Measurements from ENCODE around the gene RSPH9. TPM values are rescaled to one million over a fixed set of nuclear protein-coding genes. Genes with fewer than 3 reads are reported as not detected.
"Not testable (repeated sequence)": the region's sequence is repeated elsewhere in the genome, so short reads cannot be mapped to it uniquely, and the experiment has no call there.

Gene RSPH9
- total and polyA plus RNA-seq, 11 donors: 0.09 to 0.50 (median 0.16) TPM; not detected in 3

DNA sequence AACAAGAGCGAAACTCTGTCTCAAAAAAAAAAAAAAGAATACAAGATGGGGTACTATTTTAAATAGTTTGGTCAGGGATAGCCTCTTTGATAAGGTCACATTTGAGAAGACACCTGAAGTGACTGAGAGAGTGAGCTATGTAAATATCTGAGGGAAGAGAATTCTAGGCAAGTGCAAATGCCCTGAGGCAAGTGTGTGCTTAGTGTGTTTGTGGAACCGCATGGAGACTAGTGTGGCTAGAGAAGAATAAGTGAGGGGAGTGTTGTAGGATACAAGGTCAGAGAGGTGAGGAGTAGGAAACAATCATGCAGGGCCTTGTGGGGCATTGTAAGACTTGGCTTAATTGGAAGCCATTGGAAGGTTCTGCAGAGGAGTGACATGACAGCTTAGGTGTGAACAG is 3.4 kb downstream of the RSPH9 start:
- no peaks in the 10 kb centered on the region for H3K27me3 ChIP-seq
- no peak overlapping the region for H3K27ac ChIP-seq
- WGBS, 4 donors: 93 to 98% (median 95%) methylated on average over 2 of the region's 2 CpGs
- TF ChIP-seq, protein P1, sequence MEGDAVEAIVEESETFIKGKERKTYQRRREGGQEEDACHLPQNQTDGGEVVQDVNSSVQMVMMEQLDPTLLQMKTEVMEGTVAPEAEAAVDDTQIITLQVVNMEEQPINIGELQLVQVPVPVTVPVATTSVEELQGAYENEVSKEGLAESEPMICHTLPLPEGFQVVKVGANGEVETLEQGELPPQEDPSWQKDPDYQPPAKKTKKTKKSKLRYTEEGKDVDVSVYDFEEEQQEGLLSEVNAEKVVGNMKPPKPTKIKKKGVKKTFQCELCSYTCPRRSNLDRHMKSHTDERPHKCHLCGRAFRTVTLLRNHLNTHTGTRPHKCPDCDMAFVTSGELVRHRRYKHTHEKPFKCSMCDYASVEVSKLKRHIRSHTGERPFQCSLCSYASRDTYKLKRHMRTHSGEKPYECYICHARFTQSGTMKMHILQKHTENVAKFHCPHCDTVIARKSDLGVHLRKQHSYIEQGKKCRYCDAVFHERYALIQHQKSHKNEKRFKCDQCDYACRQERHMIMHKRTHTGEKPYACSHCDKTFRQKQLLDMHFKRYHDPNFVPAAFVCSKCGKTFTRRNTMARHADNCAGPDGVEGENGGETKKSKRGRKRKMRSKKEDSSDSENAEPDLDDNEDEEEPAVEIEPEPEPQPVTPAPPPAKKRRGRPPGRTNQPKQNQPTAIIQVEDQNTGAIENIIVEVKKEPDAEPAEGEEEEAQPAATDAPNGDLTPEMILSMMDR (IDR thresholded peaks at IDR 0.05): no peak
- TF ChIP-seq POLR2A (IDR thresholded peaks at IDR 0.05): no peak
- DNase-seq (no peak), ATAC-seq (no peak)
- intact Hi-C loops (cut with DNase I): no loop called here
- no peaks in the 10 kb centered on the region for H3K9me3 ChIP-seq
- no peak overlapping the region for H3K4me3 ChIP-seq
- H3K4me1 ChIP-seq: peaks cover 0 to 15% (median 8%) of the 10 kb centered on the region in 12 donors
- peaks cover 0 to 3% (median 0%) of the 10 kb centered on the region in 9 donors for H3K36me3 ChIP-seq

- DNase-seq; ATAC-seq; H3K27me3 ChIP-seq; H3K9me3 ChIP-seq; intact Hi-C loops (cut with DNase I); H3K4me3 ChIP-seq; H3K4me1 ChIP-seq; H3K36me3 ChIP-seq: not testable (repeated sequence)
- WGBS, 4 donors: 92 to 97% (median 96%) methylated on average over 2 of the region's 2 CpGs
- peak overlapping the region in 7 of 12 donors; percentile 18 to 81 (median 50) for H3K27ac ChIP-seq
Observed at GRCh38 chr6:43652822-43653221, 8.0 kb downstream of the RSPH9 start.

GRCh38 chr6:43657221-43657802 is 12.5 kb downstream of the RSPH9 start:
- no peak for DNase-seq
- 80 to 85% (median 84%) methylated on average over 3 of the region's 3 CpGs for WGBS, 4 donors
- H3K36me3 ChIP-seq: peaks cover 0 to 10% (median 0%) of the 10 kb centered on the region in 9 donors
- H3K27ac ChIP-seq: no peak overlapping the region
- TF ChIP-seq, protein P1 (IDR thresholded peaks at IDR 0.05): peak in 1 of 12 donors; percentile 6
- no peak for TF ChIP-seq POLR2A (IDR thresholded peaks at IDR 0.05)
- no peaks in the 10 kb centered on the region for H3K27me3 ChIP-seq
- H3K4me1 ChIP-seq: no peaks in the 10 kb centered on the region
- peaks cover 0 to 16% (median 0%) of the 10 kb centered on the region in 12 donors for H3K9me3 ChIP-seq
- H3K4me3 ChIP-seq: no peak overlapping the region
- ATAC-seq: no peak
- intact Hi-C loops (cut with DNase I): no loop called here

DNA sequence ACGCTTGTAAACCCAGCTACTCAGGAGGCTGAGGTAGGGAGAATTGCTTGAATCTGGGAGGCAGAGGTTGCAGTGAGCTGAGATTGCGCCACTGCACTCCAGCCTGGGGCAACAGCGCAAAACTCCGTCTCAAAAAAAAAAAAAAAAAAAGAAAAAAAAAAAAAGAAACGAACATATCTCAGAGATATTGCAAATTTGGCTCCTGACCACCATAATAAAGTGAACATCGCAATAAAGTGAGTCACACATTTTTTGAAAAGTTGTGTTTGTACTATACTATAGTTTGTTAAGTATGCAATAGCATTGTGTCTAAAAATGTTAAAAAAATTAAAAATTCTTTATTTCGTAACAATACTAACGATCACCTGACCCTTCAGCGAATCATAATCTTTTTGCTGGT is 13.3 kb downstream of the RSPH9 start:
- ATAC-seq: no peak
- Histone ChIP-seq H3K27me3 (no peaks in the 10 kb centered on the region), H3K4me1 (no peaks in the 10 kb centered on the region), H3K27ac (no peak overlapping the region), H3K36me3 (peaks cover 0 to 10% (median 0%) of the 10 kb centered on the region in 9 donors), H3K9me3 (peaks cover 0 to 16% (median 0%) of the 10 kb centered on the region in 12 donors), H3K4me3 (no peak overlapping the region)
- no peak for TF ChIP-seq POLR2A (IDR thresholded peaks at IDR 0.05)
- TF ChIP-seq, protein P1 (IDR thresholded peaks at IDR 0.05): no peak
- 93 to 96% (median 94%) methylated on average over 9 of the region's 9 CpGs for WGBS, 4 donors
- DNase-seq: no peak
- intact Hi-C loops (cut with DNase I): no loop called here

GRCh38 chr6:43662948-43663347 is 18.1 kb downstream of the RSPH9 start:
- H3K4me3 ChIP-seq, H3K36me3 ChIP-seq, DNase-seq, ATAC-seq, H3K27me3 ChIP-seq, H3K27ac ChIP-seq: not testable (repeated sequence)
- WGBS, 4 donors: 91 to 94% (median 92%) methylated on average over 5 of the region's 5 CpGs
- H3K9me3 ChIP-seq: peaks cover 0 to 16% (median 0%) of the 10 kb centered on the region in 12 donors
- intact Hi-C loops (cut with DNase I): loop anchor here in 4 of 10 donors (10.0 kb wide), 4 partner anchors 62 to 292 kb away; no protein-coding TSS in a partner anchor
- peaks cover 0 to 12% (median 9%) of the 10 kb centered on the region in 12 donors for H3K4me1 ChIP-seq

All from heart left ventricle (tissue), 16 donors.